AG09309 (cell line): ENCODE data around the gene SLC41A3.

Experiments
- DNase-seq: peaks from one replicate; pipeline ENCODE4 v3.0.0-alpha.2; 2010; ENCODE audit warnings: low read depth
- H3K4me3 ChIP-seq: 2 replicates; pipeline ENCODE4 v1.5.1; 2011; ENCODE audit warnings: mild to moderate bottlenecking, low read depth, low read length, moderate library complexity; ENCODE audit not compliant: control insufficient read depth
- TF ChIP-seq, protein P1 (sequence below): IDR thresholded peaks from 2 replicates; pipeline ENCODE4 v1.5.1; 2011; ENCODE audit warnings: mild to moderate bottlenecking, low read depth, low read length, inconsistent platforms; ENCODE audit not compliant: insufficient read depth, control insufficient read depth; ENCODE audit errors: missing control alignments

The SLC41A3 gene

DNA sequence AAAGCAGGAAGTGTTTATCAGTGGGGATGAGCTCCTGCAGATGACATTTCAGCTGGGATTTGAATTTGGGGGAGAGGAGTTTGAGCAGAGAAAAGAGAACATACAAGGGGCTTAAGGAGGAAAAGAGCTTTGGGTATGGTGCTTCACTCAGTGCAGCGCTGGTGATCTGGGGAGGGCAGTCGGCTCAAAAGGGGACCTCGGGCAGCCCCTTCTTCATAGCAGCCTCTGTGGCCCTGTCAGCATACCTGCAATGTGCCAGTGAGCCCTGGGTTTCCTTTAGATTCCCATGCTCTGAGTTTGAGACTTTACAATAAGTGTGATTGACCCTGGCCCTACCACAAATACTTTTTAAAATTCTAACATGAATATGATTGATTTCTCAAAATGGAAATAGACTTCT, 74.7 kb downstream of the SLC41A3 start:
- DNase-seq, result no peak
- no peak overlapping the region for H3K4me3 ChIP-seq
- TF ChIP-seq, protein P1, sequence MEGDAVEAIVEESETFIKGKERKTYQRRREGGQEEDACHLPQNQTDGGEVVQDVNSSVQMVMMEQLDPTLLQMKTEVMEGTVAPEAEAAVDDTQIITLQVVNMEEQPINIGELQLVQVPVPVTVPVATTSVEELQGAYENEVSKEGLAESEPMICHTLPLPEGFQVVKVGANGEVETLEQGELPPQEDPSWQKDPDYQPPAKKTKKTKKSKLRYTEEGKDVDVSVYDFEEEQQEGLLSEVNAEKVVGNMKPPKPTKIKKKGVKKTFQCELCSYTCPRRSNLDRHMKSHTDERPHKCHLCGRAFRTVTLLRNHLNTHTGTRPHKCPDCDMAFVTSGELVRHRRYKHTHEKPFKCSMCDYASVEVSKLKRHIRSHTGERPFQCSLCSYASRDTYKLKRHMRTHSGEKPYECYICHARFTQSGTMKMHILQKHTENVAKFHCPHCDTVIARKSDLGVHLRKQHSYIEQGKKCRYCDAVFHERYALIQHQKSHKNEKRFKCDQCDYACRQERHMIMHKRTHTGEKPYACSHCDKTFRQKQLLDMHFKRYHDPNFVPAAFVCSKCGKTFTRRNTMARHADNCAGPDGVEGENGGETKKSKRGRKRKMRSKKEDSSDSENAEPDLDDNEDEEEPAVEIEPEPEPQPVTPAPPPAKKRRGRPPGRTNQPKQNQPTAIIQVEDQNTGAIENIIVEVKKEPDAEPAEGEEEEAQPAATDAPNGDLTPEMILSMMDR, result no peak

DNA sequence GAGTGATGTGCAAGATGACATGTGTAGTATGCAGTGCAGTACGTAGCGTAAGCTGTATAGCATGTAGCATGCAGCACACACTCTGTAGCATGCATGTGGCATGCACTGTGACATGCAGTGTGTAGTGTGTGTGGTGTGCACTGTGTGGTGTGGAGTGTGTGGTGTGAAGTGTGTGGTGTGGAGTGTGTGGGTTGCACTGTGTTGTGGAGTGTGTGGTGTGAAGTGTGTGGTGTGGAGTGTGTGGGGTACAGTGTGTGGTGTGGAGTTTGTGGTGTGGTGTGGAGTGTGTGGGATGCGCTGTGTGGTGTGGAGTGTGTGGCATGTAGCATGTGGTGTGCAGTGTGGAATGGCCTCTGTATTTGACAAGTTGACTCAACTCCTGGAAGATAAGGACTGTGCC, 75.7 kb downstream of the SLC41A3 start:
- TF ChIP-seq, protein P1, result no peak
- DNase-seq, result no peak
- no peak overlapping the region for H3K4me3 ChIP-seq

DNA sequence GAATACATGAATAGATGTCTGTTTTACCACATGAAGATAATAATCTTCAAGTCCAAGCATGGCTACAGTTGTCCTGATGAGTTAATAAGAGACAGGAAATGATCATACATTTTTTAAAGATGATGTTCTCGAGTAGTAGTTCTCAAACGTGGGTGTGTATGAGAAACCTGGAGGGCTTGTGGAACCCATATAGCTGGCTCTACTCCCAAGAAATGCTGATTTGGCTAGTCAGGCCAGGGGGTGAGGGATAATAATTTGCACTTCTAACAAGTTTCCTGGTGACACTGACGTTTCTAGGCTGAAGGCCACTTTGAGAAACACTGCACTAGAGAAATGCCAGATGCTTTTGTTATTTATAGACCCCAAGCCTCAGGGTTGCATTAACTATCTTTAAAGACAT, 78.0 kb downstream of the SLC41A3 start:
- TF ChIP-seq, protein P1, result no peak
- no peak overlapping the region for H3K4me3 ChIP-seq
- no peak for DNase-seq

DNA sequence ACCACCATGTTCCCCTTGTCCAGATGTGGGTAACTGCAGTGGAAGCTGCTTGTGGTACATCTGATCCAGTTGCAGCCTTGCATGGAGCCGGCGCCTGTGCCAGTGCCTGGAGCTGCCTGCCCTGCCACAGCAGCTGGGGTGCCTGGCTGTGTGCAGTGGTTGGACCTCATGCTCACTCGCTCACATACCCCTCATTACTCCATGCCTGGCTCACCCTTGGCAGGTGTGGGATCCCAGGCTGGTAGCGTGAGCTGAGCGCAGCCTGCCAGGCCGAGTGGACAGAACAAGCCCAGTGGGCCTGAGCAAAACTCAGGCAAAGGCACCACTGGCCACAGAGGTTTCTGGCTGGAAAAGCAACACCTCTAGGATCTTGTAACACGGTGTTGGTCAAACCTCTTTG, 79.2 kb downstream of the SLC41A3 start:
- H3K4me3 ChIP-seq, result no peak overlapping the region
- DNase-seq, result no peak
- TF ChIP-seq, protein P1, result no peak

DNA sequence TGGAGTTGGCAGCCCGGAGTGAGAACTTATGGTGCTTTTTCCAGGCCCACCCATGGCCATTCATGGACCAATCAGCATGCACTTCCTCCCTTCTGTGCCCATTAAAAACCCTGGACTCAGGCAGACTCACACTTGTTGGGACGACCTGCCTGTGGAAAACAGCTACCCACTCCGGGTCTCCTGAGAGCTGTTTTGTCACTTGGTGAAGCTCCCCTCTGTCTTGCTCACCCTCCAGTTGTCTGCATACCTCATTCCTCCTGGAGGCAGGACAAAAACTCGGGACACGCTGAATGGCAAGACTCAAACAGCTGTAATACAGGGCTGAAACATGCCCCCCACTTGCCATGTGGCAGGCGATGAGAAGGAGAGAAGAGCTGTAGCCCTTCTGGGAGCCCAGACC, 79.7 kb downstream of the SLC41A3 start:
- TF ChIP-seq, protein P1, result no peak

DNA sequence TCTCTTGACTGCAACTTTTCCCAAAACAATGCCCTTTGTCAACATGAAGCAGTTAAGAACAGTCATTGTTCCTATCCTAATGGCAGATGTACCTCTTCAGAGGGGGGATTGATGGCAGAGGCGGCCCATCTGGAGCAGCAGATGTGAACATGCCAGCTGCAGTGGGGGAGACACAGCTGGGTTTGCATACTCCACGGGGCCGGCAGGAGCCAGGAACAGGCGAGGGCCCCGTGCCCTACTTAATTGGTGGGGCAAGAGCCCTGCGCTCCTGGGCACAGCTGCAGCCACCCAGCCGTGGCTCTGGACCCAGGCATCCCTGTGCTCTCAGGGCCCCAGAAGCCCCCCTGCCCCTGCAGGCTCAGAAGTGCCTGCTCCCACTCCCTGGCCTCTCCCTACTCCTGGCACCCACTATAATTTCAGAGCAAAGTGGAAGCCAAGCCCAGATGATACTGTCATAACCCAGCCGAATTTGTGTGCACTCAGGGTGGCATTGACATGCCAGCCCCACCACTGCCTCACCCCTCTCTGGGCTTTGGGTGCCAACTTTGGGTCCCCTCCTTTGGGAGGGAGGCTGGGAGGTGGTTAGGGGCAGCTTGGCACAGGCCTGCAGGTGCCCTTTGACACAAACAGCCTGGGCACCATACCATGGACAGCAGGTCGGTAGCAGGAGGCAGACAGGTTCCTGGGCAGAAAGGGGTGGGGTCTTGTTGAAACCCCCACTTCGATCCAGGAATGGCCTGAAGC, 80.3 kb downstream of the SLC41A3 start:
- H3K4me3 ChIP-seq, result no peak overlapping the region
- TF ChIP-seq, protein P1, result no peak
- DNase-seq, result no peak

More for the DNA sequence above, 79.7 kb downstream of the SLC41A3 start:
- DNase-seq, result no peak
- no peak overlapping the region for H3K4me3 ChIP-seq
